BE2C (cell line): ENCODE measurements around the gene ABCA5.

Experiments
- DNase-seq: peaks from one replicate; pipeline ENCODE4 v3.0.0-alpha.2; 2020
- H3K27me3 ChIP-seq: fragments of 250-450 bp; sonication (Bioruptor Pico); 2 replicates; pipeline ENCODE4 v1.5.1; 2020; ENCODE audit warnings: mild to moderate bottlenecking
- H3K36me3 ChIP-seq: fragments of 250-450 bp; sonication (Bioruptor Pico); 2 replicates; pipeline ENCODE4 v1.5.1; 2020; ENCODE audit warnings: mild to moderate bottlenecking
- H3K4me1 ChIP-seq: fragments of 250-450 bp; sonication (Bioruptor Pico); 2 replicates; pipeline ENCODE4 v1.5.1; 2020
- H3K4me3 ChIP-seq: 2 replicates; pipeline ENCODE4 v1.5.1; 2011; ENCODE audit warnings: low read depth, low read length
- H3K9me3 ChIP-seq: fragments of 250-450 bp; sonication (Bioruptor Pico); 2 replicates; pipeline ENCODE4 v1.5.1; 2020
- TF ChIP-seq, protein P1 (sequence below): IDR thresholded peaks from 2 replicates; pipeline ENCODE4 v1.5.1; 2012; ENCODE audit warnings: mild to moderate bottlenecking, low read depth, low read length

Gene ABCA5

GRCh38 chr17:69236946-69237345, 90.0 kb downstream of the ABCA5 start:
- DNase-seq, result no peak
- Histone ChIP-seq H3K27me3 (no peaks in the 10 kb centered on the region), H3K9me3 (no peaks in the 10 kb centered on the region), H3K4me3 (no peak overlapping the region), H3K36me3 (no peaks in the 10 kb centered on the region), H3K4me1 (no peaks in the 10 kb centered on the region)
- TF ChIP-seq, protein P1, sequence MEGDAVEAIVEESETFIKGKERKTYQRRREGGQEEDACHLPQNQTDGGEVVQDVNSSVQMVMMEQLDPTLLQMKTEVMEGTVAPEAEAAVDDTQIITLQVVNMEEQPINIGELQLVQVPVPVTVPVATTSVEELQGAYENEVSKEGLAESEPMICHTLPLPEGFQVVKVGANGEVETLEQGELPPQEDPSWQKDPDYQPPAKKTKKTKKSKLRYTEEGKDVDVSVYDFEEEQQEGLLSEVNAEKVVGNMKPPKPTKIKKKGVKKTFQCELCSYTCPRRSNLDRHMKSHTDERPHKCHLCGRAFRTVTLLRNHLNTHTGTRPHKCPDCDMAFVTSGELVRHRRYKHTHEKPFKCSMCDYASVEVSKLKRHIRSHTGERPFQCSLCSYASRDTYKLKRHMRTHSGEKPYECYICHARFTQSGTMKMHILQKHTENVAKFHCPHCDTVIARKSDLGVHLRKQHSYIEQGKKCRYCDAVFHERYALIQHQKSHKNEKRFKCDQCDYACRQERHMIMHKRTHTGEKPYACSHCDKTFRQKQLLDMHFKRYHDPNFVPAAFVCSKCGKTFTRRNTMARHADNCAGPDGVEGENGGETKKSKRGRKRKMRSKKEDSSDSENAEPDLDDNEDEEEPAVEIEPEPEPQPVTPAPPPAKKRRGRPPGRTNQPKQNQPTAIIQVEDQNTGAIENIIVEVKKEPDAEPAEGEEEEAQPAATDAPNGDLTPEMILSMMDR, result no peak

DNA sequence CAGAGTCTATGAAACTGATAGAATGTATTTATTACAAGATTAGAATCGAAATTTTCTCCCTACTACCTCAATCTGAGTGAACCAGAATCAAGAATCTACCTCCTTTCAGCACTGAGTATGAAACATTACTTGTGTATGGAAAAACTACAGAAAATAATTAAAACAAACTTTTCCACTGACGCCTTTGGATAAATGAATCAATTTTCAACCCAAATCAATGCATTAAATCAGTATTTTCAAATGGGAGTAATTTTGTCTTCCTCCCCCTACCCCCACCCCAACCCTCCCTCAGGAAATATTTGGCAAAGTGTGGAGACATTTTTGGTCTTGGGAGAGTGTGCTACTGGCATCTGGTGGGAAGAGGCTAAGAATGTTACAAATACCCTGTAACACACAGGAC, 90.5 kb downstream of the ABCA5 start:
- TF ChIP-seq, protein P1, result no peak
- no peaks in the 10 kb centered on the region for H3K27me3 ChIP-seq
- DNase-seq, result no peak
- H3K4me1 ChIP-seq, result no peaks in the 10 kb centered on the region
- H3K36me3 ChIP-seq, result no peaks in the 10 kb centered on the region
- no peaks in the 10 kb centered on the region for H3K9me3 ChIP-seq
- no peak overlapping the region for H3K4me3 ChIP-seq

GRCh38 chr17:69235338-69236058, 91.4 kb downstream of the ABCA5 start:
- TF ChIP-seq, protein P1, result peak; percentile 88
- Histone ChIP-seq H3K36me3 (no peaks in the 10 kb centered on the region), H3K9me3 (no peaks in the 10 kb centered on the region), H3K4me3 (no peak overlapping the region), H3K4me1 (no peaks in the 10 kb centered on the region), H3K27me3 (no peaks in the 10 kb centered on the region)
- DNase-seq, result peak; percentile 84

- no peaks in the 10 kb centered on the region for H3K36me3 ChIP-seq
- H3K9me3 ChIP-seq, result no peaks in the 10 kb centered on the region
- H3K4me1 ChIP-seq, result no peaks in the 10 kb centered on the region
- H3K27me3 ChIP-seq, result no peaks in the 10 kb centered on the region; the same call in 1 of the 2 replicates
- DNase-seq, result no peak
- TF ChIP-seq, protein P1, result no peak
- no peak overlapping the region for H3K4me3 ChIP-seq
Observed at GRCh38 chr17:69232650-69233049, 94.3 kb downstream of the ABCA5 start.

DNA sequence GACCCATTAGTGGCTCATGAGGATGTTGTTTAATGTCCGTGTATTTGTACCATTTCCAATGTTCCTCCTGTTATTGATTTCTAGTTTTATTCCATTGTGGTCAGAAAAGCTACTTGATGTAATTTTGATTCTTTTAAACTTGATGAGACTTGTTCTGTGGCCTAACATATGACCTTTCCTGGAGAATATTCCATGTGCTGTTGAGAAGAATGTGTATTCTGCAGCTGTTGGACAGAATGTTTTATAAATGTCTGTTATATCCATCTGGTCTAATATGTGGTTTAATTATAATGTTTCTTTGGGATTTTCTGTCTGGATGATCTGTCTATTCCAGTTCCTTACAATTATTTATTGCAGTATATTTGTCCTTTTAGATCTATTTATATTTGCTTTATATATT, 95.4 kb downstream of the ABCA5 start:
- no peak overlapping the region for H3K4me3 ChIP-seq
- H3K9me3 ChIP-seq, result no peaks in the 10 kb centered on the region
- TF ChIP-seq, protein P1, result no peak
- no peaks in the 10 kb centered on the region; the same call in 1 of the 2 replicates for H3K27me3 ChIP-seq
- no peaks in the 10 kb centered on the region for H3K36me3 ChIP-seq
- no peaks in the 10 kb centered on the region for H3K4me1 ChIP-seq
- no peak for DNase-seq

- no peak for DNase-seq
- Histone ChIP-seq H3K4me1 (no peaks in the 10 kb centered on the region), H3K4me3 (no peak overlapping the region), H3K9me3 (no peaks in the 10 kb centered on the region), H3K27me3 (peaks cover under 1% of the 10 kb centered on the region; the same call in 1 of the 2 replicates), H3K36me3 (no peaks in the 10 kb centered on the region)
- TF ChIP-seq, protein P1, result no peak
Observed at GRCh38 chr17:69230939-69231338, 96.0 kb downstream of the ABCA5 start.
